IMR-90 (cell line): ENCODE data around the gene CCNYL1. TPM values are rescaled to one million over a fixed set of nuclear protein-coding genes. Genes with fewer than 3 reads are reported as not detected.

Experiments used
- ATAC-seq: fragments of 200-7000 bp; cut with Tn5 transposase; 2 replicates; pipeline ENCODE4 v1.9.1; 2020; ENCODE audit warnings: low read depth, mild to moderate bottlenecking, moderate library complexity
- BruUV-seq: library from RNA; stranded (reverse); fragments of 400-500 nt; replicated peaks from 2 replicates; lab custom pipeline; 2021; lab: Mats Ljungman, UMichigan
- CTCF ChIA-PET: fragments of 300-600 bp; formaldehyde crosslinking; extraction: SDS; loops from one replicate; lab custom pipeline; 2021; ENCODE audit warnings: antibody characterized with exemption; lab: Yijun Ruan, JAX
- POLR2A ChIA-PET: fragments of 300-600 bp; sonication (Branson Sonifier 250); formaldehyde crosslinking; loops from one replicate; lab custom pipeline; 2022; ENCODE audit warnings: antibody characterized with exemption; ENCODE audit not compliant: unreplicated experiment; lab: Charles Lee
- DNase-seq: peaks from one replicate; pipeline ENCODE4 v3.0.0; 2013
- H2AFZ ChIP-seq: replicated peaks from 2 replicates; pipeline ENCODE3; 2013; ENCODE audit warnings: low read length, mild to moderate bottlenecking; ENCODE audit not compliant: poor library complexity
- H2AK5ac ChIP-seq: 2 replicates; pipeline ENCODE4 v1.6.1; 2013; ENCODE audit warnings: low read depth, low read length, inconsistent platforms
- H2AK9ac ChIP-seq: replicated peaks from 2 replicates; pipeline ENCODE3; 2013; ENCODE audit warnings: mild to moderate bottlenecking, low read depth, low read length, moderate library complexity; ENCODE audit not compliant: poor library complexity
- H2BK120ac ChIP-seq: 2 replicates; pipeline ENCODE4 v1.6.1; 2013; ENCODE audit warnings: low read depth, low read length, inconsistent platforms
- H2BK15ac ChIP-seq: 3 replicates; pipeline ENCODE4 v1.6.1; 2013; ENCODE audit warnings: low read depth, low read length, inconsistent platforms
- H2BK20ac ChIP-seq: 2 replicates; pipeline ENCODE4 v1.6.1; 2013; ENCODE audit warnings: low read depth, mild to moderate bottlenecking, inconsistent platforms, low read length, moderate library complexity
- H2BK5ac ChIP-seq: 2 replicates; pipeline ENCODE4 v1.6.1; 2013; ENCODE audit warnings: mild to moderate bottlenecking, low read depth, low read length, inconsistent platforms; ENCODE audit not compliant: poor library complexity, severe bottlenecking
- H3K14ac ChIP-seq: replicated peaks from 2 replicates; pipeline ENCODE4 v1.6.1; 2013; ENCODE audit warnings: low read depth, low read length, inconsistent platforms
- H3K18ac ChIP-seq: 2 replicates; pipeline ENCODE4 v1.6.1; 2013; ENCODE audit warnings: low read depth, low read length, control low read depth
- H3K23ac ChIP-seq: 2 replicates; pipeline ENCODE4 v1.6.1; 2013; ENCODE audit warnings: low read depth, low read length, inconsistent platforms
- H3K27ac ChIP-seq: 2 replicates; pipeline ENCODE4 v1.5.1; 2013; ENCODE audit warnings: mild to moderate bottlenecking, control low read depth, low read length; ENCODE audit not compliant: insufficient read depth
- H3K27me3 ChIP-seq: 2 replicates; pipeline ENCODE4 v1.6.1; 2013; ENCODE audit warnings: low read length; ENCODE audit not compliant: control insufficient read depth, insufficient read depth
- H3K36me3 ChIP-seq: 2 replicates; pipeline ENCODE4 v1.6.1; 2013; ENCODE audit warnings: low read length, mixed read lengths; ENCODE audit not compliant: control insufficient read depth, insufficient read depth
- H3K4ac ChIP-seq: 2 replicates; pipeline ENCODE4 v1.6.1; 2013; ENCODE audit warnings: low read depth, low read length, inconsistent platforms
- H3K4me1 ChIP-seq: 2 replicates; pipeline ENCODE4 v1.6.1; 2013; ENCODE audit warnings: low read length, mixed read lengths; ENCODE audit not compliant: control insufficient read depth, insufficient read depth
- H3K4me2 ChIP-seq: 2 replicates; pipeline ENCODE4 v1.6.1; 2013; ENCODE audit warnings: low read depth, mild to moderate bottlenecking, control low read depth, low read length, moderate library complexity
- H3K4me3 ChIP-seq: 2 replicates; pipeline ENCODE4 v1.5.1; 2013; ENCODE audit warnings: low read depth, mild to moderate bottlenecking, control low read depth, low read length, moderate library complexity; ENCODE audit not compliant: insufficient read depth
- H3K56ac ChIP-seq: 2 replicates; pipeline ENCODE4 v1.6.1; 2013; ENCODE audit warnings: low read length, inconsistent platforms; ENCODE audit not compliant: insufficient read depth; ENCODE audit errors: extremely low read depth
- H3K79me1 ChIP-seq, 2 experiments: 2 replicates each; pipeline ENCODE4 v1.6.1; 2013; ENCODE audit warnings: low read length in 2 of 2, inconsistent platforms in 1 of 2, low read depth in 1 of 2
- H3K9ac ChIP-seq: 2 replicates; pipeline ENCODE4 v1.6.1; 2013; ENCODE audit warnings: low read depth, low read length, control low read depth
- H3K9me1 ChIP-seq: 2 replicates; pipeline ENCODE4 v1.6.1; 2013; ENCODE audit warnings: low read length, inconsistent platforms; ENCODE audit not compliant: insufficient read depth
- H3K9me3 ChIP-seq: 2 replicates; pipeline ENCODE4 v1.6.1; 2013; ENCODE audit warnings: low read length; ENCODE audit not compliant: control insufficient read depth, insufficient read depth
- H4K20me1 ChIP-seq: 2 replicates; pipeline ENCODE4 v1.6.1; 2013; ENCODE audit warnings: low read length, inconsistent platforms; ENCODE audit not compliant: insufficient read depth
- H4K5ac ChIP-seq: 2 replicates; pipeline ENCODE4 v1.6.1; 2013; ENCODE audit warnings: mild to moderate bottlenecking, low read depth, low read length, control low read depth
- H4K8ac ChIP-seq, 2 experiments: 2 replicates each; pipeline ENCODE4 v1.6.1; 2013; ENCODE audit warnings: low read depth in 2 of 2, low read length in 2 of 2, control low read depth in 1 of 2, inconsistent platforms in 1 of 2
- H4K91ac ChIP-seq: 2 replicates; pipeline ENCODE4 v1.6.1; 2013; ENCODE audit warnings: low read depth, low read length, inconsistent platforms; ENCODE audit not compliant: insufficient read depth
- BHLHE40 ChIP-seq: fragments of 150-350 bp; IDR thresholded peaks from 2 replicates; pipeline ENCODE4 v1.6.1; 2016; ENCODE audit warnings: mild to moderate bottlenecking, low read depth, low read length
- CEBPB ChIP-seq: IDR thresholded peaks from 2 replicates; pipeline ENCODE4 v1.6.1; 2012; ENCODE audit warnings: low read depth, low read length, improper control_type of control experiment
- CHD1 ChIP-seq: IDR thresholded peaks from 2 replicates; pipeline ENCODE4 v1.6.1; 2012; ENCODE audit warnings: low read depth, low read length, improper control_type of control experiment
- FOS ChIP-seq: fragments of 150-350 bp; IDR thresholded peaks from 2 replicates; pipeline ENCODE4 v1.6.1; 2016; ENCODE audit warnings: low read depth, low read length
- MAFK ChIP-seq: IDR thresholded peaks from 2 replicates; pipeline ENCODE4 v1.6.1; 2012; ENCODE audit warnings: low read depth, low read length, improper control_type of control experiment
- MAZ ChIP-seq: IDR thresholded peaks from 2 replicates; pipeline ENCODE4 v1.6.1; 2012; ENCODE audit warnings: low read depth, mild to moderate bottlenecking, low read length, improper control_type of control experiment, moderate library complexity, borderline replicate concordance
- MXI1 ChIP-seq: IDR thresholded peaks from 2 replicates; pipeline ENCODE4 v1.6.1; 2012; ENCODE audit warnings: low read depth, mild to moderate bottlenecking, low read length, moderate library complexity, borderline replicate concordance
- NFE2L2 ChIP-seq: fragments of 150-350 bp; IDR thresholded peaks from 2 replicates; pipeline ENCODE4 v1.6.1; 2016; ENCODE audit warnings: low read depth, mild to moderate bottlenecking, low read length
- POLR2A ChIP-seq: IDR thresholded peaks from 2 replicates; pipeline ENCODE4 v1.6.1; 2012; ENCODE audit warnings: mild to moderate bottlenecking, low read depth, low read length
- RAD21 ChIP-seq: IDR thresholded peaks from 2 replicates; pipeline ENCODE4 v1.6.1; 2012; ENCODE audit warnings: low read length, improper control_type of control experiment
- RCOR1 ChIP-seq: IDR thresholded peaks from 2 replicates; pipeline ENCODE4 v1.6.1; 2012; ENCODE audit warnings: mild to moderate bottlenecking, low read length, improper control_type of control experiment; ENCODE audit not compliant: insufficient replicate concordance
- RFX5 ChIP-seq: IDR thresholded peaks from 2 replicates; pipeline ENCODE4 v1.8.0; 2012; ENCODE audit warnings: low read depth, mild to moderate bottlenecking, low read length, moderate library complexity
- WGBS, 2 experiments: methylation state at CpG; one replicate each; pipeline versions ENCODE4 v1.1.5 to v1.1.7; 2013; ENCODE audit warnings: missing lambda C conversion rate in 2 of 2; ENCODE audit not compliant: insufficient read length in 1 of 2; ENCODE audit errors: extremely low coverage in 2 of 2; 5-methylcytosine and 5-hydroxymethylcytosine counted together
- dilution Hi-C: fragments of 300-500 bp; cut with HindIII; formaldehyde crosslinking; loops from one replicate; pipeline ENCODE4 v1.14.3; 2018; ENCODE audit warnings: low sequenced_read_pairs; ENCODE audit not compliant: unreplicated experiment
- in situ Hi-C: fragments of 300-500 bp; cut with MboI; formaldehyde crosslinking; loops from 3 replicates; pipeline ENCODE4 v1.14.3; 2019; ENCODE audit warnings: low sequenced_read_pairs, inconsistent platforms, mixed read lengths
- intact Hi-C: fragments of 100-400 bp; cut with micrococcal nuclease; formaldehyde crosslinking; loops from 2 replicates; pipeline ENCODE4 v1.10.0; 2022
- polyA plus RNA-seq, 3 experiments: library from polyadenylated mRNA; depleted of rRNA; stranded (reverse); fragments of >200 nt; gene quantifications; 2 replicates each; pipeline ENCODE4 v1.2.3, GENCODE V29; 2012; ENCODE audit warnings: low replicate concordance in 1 of 3
- total RNA-seq: library from RNA; depleted of rRNA; stranded (reverse); fragments of >200 nt; gene quantifications from 2 replicates; pipeline ENCODE4 v1.2.3, GENCODE V29; 2012
- TF ChIP-seq, protein P1 (sequence below): fragments of 150-350 bp; IDR thresholded peaks from 2 replicates; pipeline ENCODE4 v1.6.1; 2017; ENCODE audit warnings: mild to moderate bottlenecking, antibody characterized with exemption, low read length, low read depth
- TF ChIP-seq, protein P2 (sequence below): conservative IDR thresholded peaks from 2 replicates; pipeline ENCODE4 v1.5.1; 2012; ENCODE audit warnings: mild to moderate bottlenecking, low read depth, low read length, improper control_type of control experiment
- TF ChIP-seq, protein P3 (sequence below): fragments of 150-350 bp; IDR thresholded peaks from 2 replicates; pipeline ENCODE4 v1.6.1; 2016; ENCODE audit warnings: low read depth, mild to moderate bottlenecking, low read length, moderate library complexity, borderline replicate concordance

The CCNYL1 gene
- total and polyA plus RNA-seq, 2 of the 4 experiments (the other 2 are of a cell fraction): 5.4 to 7.3 TPM

GRCh38 chr2:207681431-207681830 is 30.0 kb upstream of the CCNYL1 start:
- H3K4me3 ChIP-seq: no peak overlapping the region
- no peak overlapping the region for H2BK120ac ChIP-seq
- H3K9me3 ChIP-seq: no peaks in the 10 kb centered on the region; the same call in 1 of the 2 replicates
- H3K4ac ChIP-seq: no peak overlapping the region
- 28% methylated on average over 22 of the region's 52 CpGs; no CpG with 5 or more reads in 1 of the 2 experiments for WGBS, 2 experiments
- ChIA-PET POLR2A (no interaction called here), CTCF (no interaction called here)
- H3K56ac ChIP-seq: no peak overlapping the region
- no TSS peak for BruUV-seq
- H3K9me1 ChIP-seq: peaks cover 3% of the 10 kb centered on the region; the same call in 1 of the 2 replicates
- dilution Hi-C loops: no loop called here
- no peak for ATAC-seq
- in situ Hi-C loops: no loop called here
- H3K9ac ChIP-seq: no peak overlapping the region
- H4K20me1 ChIP-seq: peaks cover 4% of the 10 kb centered on the region; the same call in 1 of the 2 replicates
- no peak overlapping the region for H2AK9ac ChIP-seq
- no peak overlapping the region for H3K23ac ChIP-seq
- H4K91ac ChIP-seq: no peak overlapping the region
- H2BK15ac ChIP-seq: no peak overlapping the region
- no peak overlapping the region for H2AK5ac ChIP-seq
- H3K79me1 ChIP-seq: no peaks in the 10 kb centered on the region
- no peak overlapping the region for H4K8ac ChIP-seq
- intact Hi-C loops: loop anchor here (5.0 kb wide), 1 partner anchor 39 kb away; no protein-coding TSS in a partner anchor
- H3K36me3 ChIP-seq: no peaks in the 10 kb centered on the region
- H3K14ac ChIP-seq: no peak overlapping the region
- no peak overlapping the region for H3K18ac ChIP-seq
- no peak overlapping the region for H4K5ac ChIP-seq
- no peak overlapping the region for H3K4me2 ChIP-seq
- no peak overlapping the region for H2BK20ac ChIP-seq
- DNase-seq: no peak
- H2AFZ ChIP-seq: no peak overlapping the region
- no peak overlapping the region for H2BK5ac ChIP-seq
- H3K4me1 ChIP-seq: peaks cover 8% of the 10 kb centered on the region
- no peak overlapping the region for H3K27ac ChIP-seq
- TF ChIP-seq RCOR1: no peak
- TF ChIP-seq, protein P1, sequence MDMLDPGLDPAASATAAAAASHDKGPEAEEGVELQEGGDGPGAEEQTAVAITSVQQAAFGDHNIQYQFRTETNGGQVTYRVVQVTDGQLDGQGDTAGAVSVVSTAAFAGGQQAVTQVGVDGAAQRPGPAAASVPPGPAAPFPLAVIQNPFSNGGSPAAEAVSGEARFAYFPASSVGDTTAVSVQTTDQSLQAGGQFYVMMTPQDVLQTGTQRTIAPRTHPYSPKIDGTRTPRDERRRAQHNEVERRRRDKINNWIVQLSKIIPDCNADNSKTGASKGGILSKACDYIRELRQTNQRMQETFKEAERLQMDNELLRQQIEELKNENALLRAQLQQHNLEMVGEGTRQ: no peak
- no peak for TF ChIP-seq MAZ
- TF ChIP-seq RAD21: no peak
- no peak for TF ChIP-seq MAFK
- no peak for TF ChIP-seq MXI1
- TF ChIP-seq CHD1: no peak
- TF ChIP-seq CEBPB: no peak
- TF ChIP-seq, protein P2, sequence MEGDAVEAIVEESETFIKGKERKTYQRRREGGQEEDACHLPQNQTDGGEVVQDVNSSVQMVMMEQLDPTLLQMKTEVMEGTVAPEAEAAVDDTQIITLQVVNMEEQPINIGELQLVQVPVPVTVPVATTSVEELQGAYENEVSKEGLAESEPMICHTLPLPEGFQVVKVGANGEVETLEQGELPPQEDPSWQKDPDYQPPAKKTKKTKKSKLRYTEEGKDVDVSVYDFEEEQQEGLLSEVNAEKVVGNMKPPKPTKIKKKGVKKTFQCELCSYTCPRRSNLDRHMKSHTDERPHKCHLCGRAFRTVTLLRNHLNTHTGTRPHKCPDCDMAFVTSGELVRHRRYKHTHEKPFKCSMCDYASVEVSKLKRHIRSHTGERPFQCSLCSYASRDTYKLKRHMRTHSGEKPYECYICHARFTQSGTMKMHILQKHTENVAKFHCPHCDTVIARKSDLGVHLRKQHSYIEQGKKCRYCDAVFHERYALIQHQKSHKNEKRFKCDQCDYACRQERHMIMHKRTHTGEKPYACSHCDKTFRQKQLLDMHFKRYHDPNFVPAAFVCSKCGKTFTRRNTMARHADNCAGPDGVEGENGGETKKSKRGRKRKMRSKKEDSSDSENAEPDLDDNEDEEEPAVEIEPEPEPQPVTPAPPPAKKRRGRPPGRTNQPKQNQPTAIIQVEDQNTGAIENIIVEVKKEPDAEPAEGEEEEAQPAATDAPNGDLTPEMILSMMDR: no peak
- TF ChIP-seq RFX5: no peak
- TF ChIP-seq, protein P3, sequence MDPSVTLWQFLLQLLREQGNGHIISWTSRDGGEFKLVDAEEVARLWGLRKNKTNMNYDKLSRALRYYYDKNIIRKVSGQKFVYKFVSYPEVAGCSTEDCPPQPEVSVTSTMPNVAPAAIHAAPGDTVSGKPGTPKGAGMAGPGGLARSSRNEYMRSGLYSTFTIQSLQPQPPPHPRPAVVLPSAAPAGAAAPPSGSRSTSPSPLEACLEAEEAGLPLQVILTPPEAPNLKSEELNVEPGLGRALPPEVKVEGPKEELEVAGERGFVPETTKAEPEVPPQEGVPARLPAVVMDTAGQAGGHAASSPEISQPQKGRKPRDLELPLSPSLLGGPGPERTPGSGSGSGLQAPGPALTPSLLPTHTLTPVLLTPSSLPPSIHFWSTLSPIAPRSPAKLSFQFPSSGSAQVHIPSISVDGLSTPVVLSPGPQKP: no peak
- TF ChIP-seq NFE2L2: no peak
- no peak for TF ChIP-seq BHLHE40
- no peak for TF ChIP-seq POLR2A
- no peak for TF ChIP-seq FOS
- no peaks in the 10 kb centered on the region for H3K27me3 ChIP-seq
